ENCODE measurements around the gene RESP18.

The RESP18 gene

GRCh38 chr2:219353129-219353528 lies 20.6 kb upstream of the RESP18 start:
- TF ChIP-seq POLR2AphosphoS5 (IDR thresholded peaks at IDR 0.05; ENCODE audit: low read depth, low read length) (no peak), TAF1 (IDR thresholded peaks at IDR 0.05; ENCODE audit: borderline replicate concordance, low read depth, low read length) (no peak), POLR2A (IDR thresholded peaks at IDR 0.05; ENCODE audit: low read depth, low read length) (no peak)
- DNase-seq (ENCODE audit: insufficient read length) (no peak), FAIRE-seq (no peak)

GRCh38 chr2:219352448-219353023 lies 20.0 kb upstream of the RESP18 start:
- TF ChIP-seq POLR2AphosphoS5 (IDR thresholded peaks at IDR 0.05; ENCODE audit: low read depth, low read length) (no peak), TAF1 (IDR thresholded peaks at IDR 0.05; ENCODE audit: borderline replicate concordance, low read depth, low read length) (no peak), POLR2A (IDR thresholded peaks at IDR 0.05; ENCODE audit: low read depth, low read length) (no peak)
- DNase-seq (ENCODE audit: insufficient read length), result no peak
- FAIRE-seq, result no peak

GRCh38 chr2:219350710-219351221 lies 18.2 kb upstream of the RESP18 start:
- DNase-seq (ENCODE audit: insufficient read length), result no peak
- no peak for FAIRE-seq
- TF ChIP-seq TAF1 (IDR thresholded peaks at IDR 0.05; ENCODE audit: borderline replicate concordance, low read depth, low read length), result no peak
- no peak for TF ChIP-seq POLR2AphosphoS5 (IDR thresholded peaks at IDR 0.05; ENCODE audit: low read depth, low read length)
- no peak for TF ChIP-seq POLR2A (IDR thresholded peaks at IDR 0.05; ENCODE audit: low read depth, low read length)

GRCh38 chr2:219350215-219350614 lies 17.7 kb upstream of the RESP18 start:
- TF ChIP-seq POLR2AphosphoS5 (IDR thresholded peaks at IDR 0.05; ENCODE audit: low read depth, low read length) (no peak), POLR2A (IDR thresholded peaks at IDR 0.05; ENCODE audit: low read depth, low read length) (no peak), TAF1 (IDR thresholded peaks at IDR 0.05; ENCODE audit: borderline replicate concordance, low read depth, low read length) (no peak)
- FAIRE-seq, result no peak

GRCh38 chr2:219344751-219345430 lies 12.3 kb upstream of the RESP18 start:
- FAIRE-seq, result no peak
- TF ChIP-seq POLR2A (IDR thresholded peaks at IDR 0.05; ENCODE audit: low read depth, low read length) (no peak), POLR2AphosphoS5 (IDR thresholded peaks at IDR 0.05; ENCODE audit: low read depth, low read length) (no peak), TAF1 (IDR thresholded peaks at IDR 0.05; ENCODE audit: borderline replicate concordance, low read depth, low read length) (no peak)
- DNase-seq (ENCODE audit: insufficient read length), result no peak

More at GRCh38 chr2:219350215-219350614, 17.7 kb upstream of the RESP18 start:
- no peak for DNase-seq (ENCODE audit: insufficient read length)

GRCh38 chr2:219335373-219335786 lies 2.8 kb upstream of the RESP18 start:
- TF ChIP-seq POLR2AphosphoS5 (IDR thresholded peaks at IDR 0.05; ENCODE audit: low read depth, low read length), result no peak
- no peak for TF ChIP-seq POLR2A (IDR thresholded peaks at IDR 0.05; ENCODE audit: low read depth, low read length)
- TF ChIP-seq TAF1 (IDR thresholded peaks at IDR 0.05; ENCODE audit: borderline replicate concordance, low read depth, low read length), result no peak
- FAIRE-seq (no peak), DNase-seq (ENCODE audit: insufficient read length) (no peak)

GRCh38 chr2:219334076-219334475 lies 1.5 kb upstream of the RESP18 start:
- no peak for TF ChIP-seq TAF1 (IDR thresholded peaks at IDR 0.05; ENCODE audit: borderline replicate concordance, low read depth, low read length)
- TF ChIP-seq POLR2AphosphoS5 (IDR thresholded peaks at IDR 0.05; ENCODE audit: low read depth, low read length), result no peak
- no peak for TF ChIP-seq POLR2A (IDR thresholded peaks at IDR 0.05; ENCODE audit: low read depth, low read length)
- FAIRE-seq (no peak), DNase-seq (ENCODE audit: insufficient read length) (no peak)

GRCh38 chr2:219331560-219332213 lies 857 bp downstream of the RESP18 start:
- FAIRE-seq (no peak), DNase-seq (ENCODE audit: insufficient read length) (no peak)
- TF ChIP-seq POLR2A (IDR thresholded peaks at IDR 0.05; ENCODE audit: low read depth, low read length) (no peak), TAF1 (IDR thresholded peaks at IDR 0.05; ENCODE audit: borderline replicate concordance, low read depth, low read length) (no peak), POLR2AphosphoS5 (IDR thresholded peaks at IDR 0.05; ENCODE audit: low read depth, low read length) (no peak)

- no peak for TF ChIP-seq POLR2AphosphoS5 (IDR thresholded peaks at IDR 0.05; ENCODE audit: low read depth, low read length)
- no peak for TF ChIP-seq TAF1 (IDR thresholded peaks at IDR 0.05; ENCODE audit: borderline replicate concordance, low read depth, low read length)
- no peak for TF ChIP-seq POLR2A (IDR thresholded peaks at IDR 0.05; ENCODE audit: low read depth, low read length)
- no peak for DNase-seq (ENCODE audit: insufficient read length)
- no peak for FAIRE-seq
Measured at GRCh38 chr2:219327719-219328118, 4.8 kb downstream of the RESP18 start.

- no peak for FAIRE-seq
- TF ChIP-seq POLR2AphosphoS5 (IDR thresholded peaks at IDR 0.05; ENCODE audit: low read depth, low read length) (no peak), POLR2A (IDR thresholded peaks at IDR 0.05; ENCODE audit: low read depth, low read length) (no peak), TAF1 (IDR thresholded peaks at IDR 0.05; ENCODE audit: borderline replicate concordance, low read depth, low read length) (no peak)
- DNase-seq (ENCODE audit: insufficient read length), result no peak
Measured at GRCh38 chr2:219325657-219326315, 6.8 kb downstream of the RESP18 start.

- no peak for FAIRE-seq
- DNase-seq (ENCODE audit: insufficient read length), result no peak
- no peak for TF ChIP-seq POLR2AphosphoS5 (IDR thresholded peaks at IDR 0.05; ENCODE audit: low read depth, low read length)
- no peak for TF ChIP-seq POLR2A (IDR thresholded peaks at IDR 0.05; ENCODE audit: low read depth, low read length)
- no peak for TF ChIP-seq TAF1 (IDR thresholded peaks at IDR 0.05; ENCODE audit: borderline replicate concordance, low read depth, low read length)
Measured at GRCh38 chr2:219325136-219325535, 7.4 kb downstream of the RESP18 start.
